ENCODE data around the gene NOL9. TPM values are rescaled to one million over a fixed set of nuclear protein-coding genes. Genes with fewer than 3 reads are reported as not detected.

NOL9 gene
- total RNA-seq, 3 donors from 2014 or later, result 20.0 to 28.3 (median 21.1) TPM

- Histone ChIP-seq H3K4me1 (ENCODE audit: low read depth) (peaks cover 37% of the 10 kb centered on the region), H3K4me3 (peak within 1 kb of the TSS; percentile 83), H3K9me3 (no peaks in the 10 kb centered on the region), H3K36me3 (ENCODE audit: low read depth) (no peaks in the 10 kb centered on the region)
- intact Hi-C loops (cut with DNase I, micrococcal nuclease), result no loop called here
- peak; percentile 100 for DNase-seq
- peak; percentile 96 for ATAC-seq
- TF ChIP-seq CTCF (IDR thresholded peaks at IDR 0.05), result no peak
These were observed 25.2 kb upstream of the NOL9 start, which contains the start of gene ZBTB48 for GRCh38 chr1:6579374-6580118. TSS of gene ZBTB48 (plus strand) at chr1:6579994. CDS start at chr1:6580610, 616 bp downstream.

GRCh38 chr1:6578624-6579373 is 24.5 kb upstream of the NOL9 start:
- no peaks in the 10 kb centered on the region for H3K9me3 ChIP-seq
- no peak overlapping the region for H3K4me3 ChIP-seq
- no peak for ATAC-seq
- no peaks in the 10 kb centered on the region for H3K36me3 ChIP-seq (ENCODE audit: low read depth)
- no peak for TF ChIP-seq CTCF (IDR thresholded peaks at IDR 0.05)
- no peak for DNase-seq
- H3K4me1 ChIP-seq (ENCODE audit: low read depth), result peaks cover 37% of the 10 kb centered on the region
- intact Hi-C loops (cut with DNase I, micrococcal nuclease), result no loop called here

GRCh38 chr1:6577831-6578525 is 23.7 kb upstream of the NOL9 start:
- intact Hi-C loops (cut with DNase I, micrococcal nuclease), result no loop called here
- no peak for DNase-seq

DNA sequence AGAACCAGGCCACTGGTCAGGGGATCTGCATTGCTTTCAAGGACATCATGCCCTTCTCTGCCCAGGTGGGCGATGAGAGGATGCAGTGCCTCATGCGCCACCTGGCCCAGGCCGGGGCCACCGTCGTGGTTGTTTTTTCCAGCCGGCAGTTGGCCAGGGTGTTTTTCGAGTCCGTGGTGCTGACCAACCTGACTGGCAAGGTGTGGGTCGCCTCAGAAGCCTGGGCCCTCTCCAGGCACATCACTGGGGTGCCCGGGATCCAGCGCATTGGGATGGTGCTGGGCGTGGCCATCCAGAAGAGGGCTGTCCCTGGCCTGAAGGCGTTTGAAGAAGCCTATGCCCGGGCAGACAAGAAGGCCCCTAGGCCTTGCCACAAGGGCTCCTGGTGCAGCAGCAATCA is 20.5 kb upstream of the NOL9 start:
- intact Hi-C loops (cut with DNase I, micrococcal nuclease), result no loop called here
- H3K9me3 ChIP-seq, result no peaks in the 10 kb centered on the region
- H3K4me1 ChIP-seq (ENCODE audit: low read depth), result peaks cover 8% of the 10 kb centered on the region
- H3K4me3 ChIP-seq, result no peak overlapping the region
- TF ChIP-seq CTCF (IDR thresholded peaks at IDR 0.05), result no peak
- ATAC-seq (no peak), DNase-seq (no peak)
- H3K36me3 ChIP-seq (ENCODE audit: low read depth), result no peaks in the 10 kb centered on the region

More at GRCh38 chr1:6577831-6578525, 23.7 kb upstream of the NOL9 start:
- Histone ChIP-seq H3K4me1 (ENCODE audit: low read depth) (peaks cover 32% of the 10 kb centered on the region), H3K9me3 (no peaks in the 10 kb centered on the region), H3K4me3 (no peak overlapping the region), H3K36me3 (ENCODE audit: low read depth) (no peaks in the 10 kb centered on the region)
- ATAC-seq, result no peak
- TF ChIP-seq CTCF (IDR thresholded peaks at IDR 0.05), result no peak

- H3K9me3 ChIP-seq, result no peaks in the 10 kb centered on the region
- no peak overlapping the region for H3K4me3 ChIP-seq
- DNase-seq (no peak), ATAC-seq (no peak)
- peaks cover 1% of the 10 kb centered on the region for H3K4me1 ChIP-seq (ENCODE audit: low read depth)
- intact Hi-C loops (cut with DNase I, micrococcal nuclease), result no loop called here
- TF ChIP-seq CTCF (IDR thresholded peaks at IDR 0.05), result no peak
- H3K36me3 ChIP-seq (ENCODE audit: low read depth), result no peaks in the 10 kb centered on the region
These were observed 19.8 kb upstream of the NOL9 start for GRCh38 chr1:6574025-6574620.

Measured in mucosa of descending colon (tissue), 3 donors.